ENCODE results near the gene EHMT2. TPM values are rescaled to one million over a fixed set of nuclear protein-coding genes. Genes with fewer than 3 reads are reported as not detected.
A peak's percentile ranks its signal among the peaks of the same experiment; 100 is the strongest.

The EHMT2 gene
- total RNA-seq, 1 donor from 2014 or later = 35.8 TPM

DNA sequence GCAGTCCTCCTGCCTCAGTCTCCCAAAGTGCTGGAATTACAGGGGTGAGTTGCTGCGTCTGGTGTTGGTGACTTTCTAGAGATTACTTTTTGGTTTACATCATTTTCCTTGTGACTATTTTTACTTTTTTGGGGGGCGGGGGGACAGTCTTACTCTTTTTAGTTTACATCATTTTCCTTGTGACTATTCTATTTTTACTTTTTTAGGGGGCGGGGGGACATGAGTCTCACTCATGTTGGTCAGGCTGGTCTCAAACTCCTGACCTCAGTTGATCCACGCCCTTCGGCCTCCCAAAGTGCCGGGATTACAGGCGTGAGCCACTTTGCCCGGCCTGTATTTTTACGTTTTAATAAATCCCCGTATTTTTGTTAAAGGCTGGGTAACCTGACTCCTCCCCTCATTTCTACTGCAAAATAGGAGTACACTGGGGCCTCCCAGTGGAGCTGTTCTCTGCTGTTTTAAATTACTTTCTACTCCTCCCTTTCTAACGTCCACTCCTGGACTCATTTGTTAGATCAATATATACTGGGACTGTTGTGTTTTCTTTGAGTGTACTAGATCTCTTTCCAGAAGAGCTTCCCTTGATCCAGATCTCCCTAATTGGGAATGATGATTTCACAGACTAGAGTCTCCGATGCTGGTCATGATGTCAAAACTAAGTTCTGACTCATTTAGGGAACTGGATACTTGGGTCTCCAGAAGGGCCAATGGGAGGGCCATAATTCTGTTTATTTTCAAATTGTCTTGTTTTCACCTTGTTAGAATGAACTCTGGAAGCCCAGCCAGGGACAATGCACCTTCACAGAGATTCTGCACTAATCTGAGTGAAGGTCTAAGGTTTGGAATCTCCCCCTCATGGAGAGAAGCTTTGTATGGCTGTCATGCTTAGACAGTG is 60.8 kb downstream of the EHMT2 start:
- Histone ChIP-seq H3K36me3 (ENCODE audit: insufficient read depth, low read length) (peaks cover 36% of the 10 kb centered on the region), H4K20me1 (ENCODE audit: insufficient read depth, low read length) (peaks cover 57% of the 10 kb centered on the region), H3K4me2 (ENCODE audit: low read length) (peak overlapping the region; percentile 100), H3K9ac (ENCODE audit: low read length) (peak overlapping the region; percentile 91), H3K4me1 (ENCODE audit: insufficient read depth, low read length) (peaks cover 29% of the 10 kb centered on the region), H3K27ac (ENCODE audit: low read depth, low read length) (peak overlapping the region; percentile 54), H2AFZ (ENCODE audit: low read depth, low read length) (no peak overlapping the region), H3K4me3 (ENCODE audit: insufficient read depth, low read depth, low read length) (peak overlapping the region; percentile 93), H3K9me3 (ENCODE audit: insufficient read depth, low read depth, low read length) (no peaks in the 10 kb centered on the region), H3K79me2 (ENCODE audit: insufficient read depth, low read length) (peaks cover 52% of the 10 kb centered on the region), H3K27me3 (ENCODE audit: insufficient read depth, low read length) (no peaks in the 10 kb centered on the region)
- Mint-ChIP-seq H3K4me3 (ENCODE audit: unreplicated experiment) (peak overlapping the region; percentile 97), H3K36me3 (ENCODE audit: low read depth, unreplicated experiment) (peaks cover 36% of the 10 kb centered on the region), H3K27ac (ENCODE audit: unreplicated experiment) (peak overlapping the region; percentile 75), H3K4me1 (ENCODE audit: low read depth, unreplicated experiment) (peaks cover 14% of the 10 kb centered on the region), H3K9me3 (ENCODE audit: unreplicated experiment) (no peaks in the 10 kb centered on the region), H3K27me3 (ENCODE audit: low read depth, unreplicated experiment) (no peaks in the 10 kb centered on the region)
- TF ChIP-seq EZH2 (IDR thresholded peaks at IDR 0.05; ENCODE audit: insufficient read depth, low read length) = no peak
- TF ChIP-seq, protein P1, sequence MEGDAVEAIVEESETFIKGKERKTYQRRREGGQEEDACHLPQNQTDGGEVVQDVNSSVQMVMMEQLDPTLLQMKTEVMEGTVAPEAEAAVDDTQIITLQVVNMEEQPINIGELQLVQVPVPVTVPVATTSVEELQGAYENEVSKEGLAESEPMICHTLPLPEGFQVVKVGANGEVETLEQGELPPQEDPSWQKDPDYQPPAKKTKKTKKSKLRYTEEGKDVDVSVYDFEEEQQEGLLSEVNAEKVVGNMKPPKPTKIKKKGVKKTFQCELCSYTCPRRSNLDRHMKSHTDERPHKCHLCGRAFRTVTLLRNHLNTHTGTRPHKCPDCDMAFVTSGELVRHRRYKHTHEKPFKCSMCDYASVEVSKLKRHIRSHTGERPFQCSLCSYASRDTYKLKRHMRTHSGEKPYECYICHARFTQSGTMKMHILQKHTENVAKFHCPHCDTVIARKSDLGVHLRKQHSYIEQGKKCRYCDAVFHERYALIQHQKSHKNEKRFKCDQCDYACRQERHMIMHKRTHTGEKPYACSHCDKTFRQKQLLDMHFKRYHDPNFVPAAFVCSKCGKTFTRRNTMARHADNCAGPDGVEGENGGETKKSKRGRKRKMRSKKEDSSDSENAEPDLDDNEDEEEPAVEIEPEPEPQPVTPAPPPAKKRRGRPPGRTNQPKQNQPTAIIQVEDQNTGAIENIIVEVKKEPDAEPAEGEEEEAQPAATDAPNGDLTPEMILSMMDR (IDR thresholded peaks at IDR 0.05; ENCODE audit: insufficient read depth, low read depth, low read length) = no peak
- no peak for DNase-seq (ENCODE audit: low read depth)
- FAIRE-seq = no peak

DNA sequence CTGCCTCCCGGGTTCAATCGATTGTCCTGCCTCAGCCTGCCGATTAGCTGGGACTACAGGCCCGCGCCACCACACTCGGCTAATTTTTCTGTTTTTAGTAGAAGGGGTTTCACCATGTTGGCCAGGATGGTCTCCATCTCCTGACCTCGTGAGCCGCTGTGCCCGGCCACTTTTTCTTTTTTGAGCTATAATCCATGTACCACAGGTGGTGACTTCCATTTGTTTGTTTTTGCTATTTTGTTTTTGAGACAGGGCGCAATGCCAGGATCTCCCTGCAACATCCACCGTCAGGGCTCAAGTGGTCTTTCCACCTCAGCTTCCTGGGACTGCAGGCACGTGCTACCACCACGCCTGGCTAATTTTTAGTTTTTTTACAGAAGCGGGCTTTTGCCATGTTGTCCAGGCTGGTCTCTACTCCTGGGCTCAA is 61.4 kb downstream of the EHMT2 start:
- Mint-ChIP-seq H3K4me1 (ENCODE audit: low read depth, unreplicated experiment) (peaks cover 15% of the 10 kb centered on the region), H3K27ac (ENCODE audit: unreplicated experiment) (peak overlapping the region; percentile 75), H3K27me3 (ENCODE audit: low read depth, unreplicated experiment) (no peaks in the 10 kb centered on the region), H3K4me3 (ENCODE audit: unreplicated experiment) (peak overlapping the region; percentile 97), H3K9me3 (ENCODE audit: unreplicated experiment) (no peaks in the 10 kb centered on the region), H3K36me3 (ENCODE audit: low read depth, unreplicated experiment) (peaks cover 36% of the 10 kb centered on the region)
- peak overlapping the region; percentile 100 for H3K4me2 ChIP-seq (ENCODE audit: low read length)
- TF ChIP-seq, protein P1 (IDR thresholded peaks at IDR 0.05; ENCODE audit: insufficient read depth, low read depth, low read length) = no peak
- no peak for TF ChIP-seq EZH2 (IDR thresholded peaks at IDR 0.05; ENCODE audit: insufficient read depth, low read length)
- FAIRE-seq (no peak), DNase-seq (ENCODE audit: low read depth) (no peak)
- H3K9ac ChIP-seq (ENCODE audit: low read length) = peak overlapping the region; percentile 91
- H3K79me2 ChIP-seq (ENCODE audit: insufficient read depth, low read length) = peaks cover 59% of the 10 kb centered on the region
- H3K27ac ChIP-seq (ENCODE audit: low read depth, low read length) = peak overlapping the region; percentile 54
- H3K9me3 ChIP-seq (ENCODE audit: insufficient read depth, low read depth, low read length) = no peaks in the 10 kb centered on the region
- H3K4me3 ChIP-seq (ENCODE audit: insufficient read depth, low read depth, low read length) = peak overlapping the region; percentile 93
- peaks cover 30% of the 10 kb centered on the region for H3K4me1 ChIP-seq (ENCODE audit: insufficient read depth, low read length)
- H3K27me3 ChIP-seq (ENCODE audit: insufficient read depth, low read length) = no peaks in the 10 kb centered on the region
- peaks cover 54% of the 10 kb centered on the region for H4K20me1 ChIP-seq (ENCODE audit: insufficient read depth, low read length)
- H3K36me3 ChIP-seq (ENCODE audit: insufficient read depth, low read length) = peaks cover 36% of the 10 kb centered on the region
- no peak overlapping the region for H2AFZ ChIP-seq (ENCODE audit: low read depth, low read length)

Measured in astrocyte (in vitro differentiated cells and primary cell).